Suprapubic skin (tissue), 3 donors: ENCODE measurements around the gene USP36.

Source experiments
- POLR2A ChIP-seq, 2 donors: fragments of 450-650 bp; IDR thresholded peaks; one replicate each; pipeline ENCODE4 v1.6.1; 2017; ENCODE audit warnings: antibody characterized with exemption in 2 of 2, mild to moderate bottlenecking in 2 of 2, moderate library complexity in 2 of 2
- TF ChIP-seq, protein P1 (sequence below), 2 donors: fragments of 200-600 bp in 1 of 2; fragments of 450-650 bp in 1 of 2; sonication (generic) in 1 of 2; IDR thresholded peaks; one replicate each; pipeline ENCODE4 v1.5.1; 2016 to 2019; ENCODE audit warnings: antibody characterized with exemption in 2 of 2, mild to moderate bottlenecking in 1 of 2, moderate library complexity in 1 of 2

DNA sequence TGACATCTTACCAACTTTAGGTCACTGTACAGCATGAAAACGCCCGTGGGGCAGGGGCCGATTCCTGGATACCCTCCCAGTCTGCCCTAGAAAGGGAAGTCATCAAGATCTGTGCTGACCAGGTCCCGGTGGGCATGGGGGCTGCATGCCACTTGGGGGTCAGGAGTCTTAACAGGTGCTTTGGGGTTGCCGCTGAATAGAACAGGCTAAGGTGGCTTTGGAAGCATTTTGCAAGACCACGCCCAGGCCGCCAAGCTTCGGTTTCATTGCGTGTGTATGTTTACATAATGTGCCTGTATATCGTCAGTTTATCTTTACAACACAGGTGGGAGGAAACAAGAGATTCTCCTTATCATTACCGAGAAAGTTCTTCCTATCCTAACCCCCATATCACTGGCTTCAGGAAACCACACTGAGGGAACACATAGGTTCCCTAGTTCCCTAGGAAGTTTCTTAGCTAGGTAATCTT, 13.3 kb upstream of the USP36 start:
- TF ChIP-seq POLR2A (IDR thresholded peaks at IDR 0.05): no peak
- TF ChIP-seq, protein P1, sequence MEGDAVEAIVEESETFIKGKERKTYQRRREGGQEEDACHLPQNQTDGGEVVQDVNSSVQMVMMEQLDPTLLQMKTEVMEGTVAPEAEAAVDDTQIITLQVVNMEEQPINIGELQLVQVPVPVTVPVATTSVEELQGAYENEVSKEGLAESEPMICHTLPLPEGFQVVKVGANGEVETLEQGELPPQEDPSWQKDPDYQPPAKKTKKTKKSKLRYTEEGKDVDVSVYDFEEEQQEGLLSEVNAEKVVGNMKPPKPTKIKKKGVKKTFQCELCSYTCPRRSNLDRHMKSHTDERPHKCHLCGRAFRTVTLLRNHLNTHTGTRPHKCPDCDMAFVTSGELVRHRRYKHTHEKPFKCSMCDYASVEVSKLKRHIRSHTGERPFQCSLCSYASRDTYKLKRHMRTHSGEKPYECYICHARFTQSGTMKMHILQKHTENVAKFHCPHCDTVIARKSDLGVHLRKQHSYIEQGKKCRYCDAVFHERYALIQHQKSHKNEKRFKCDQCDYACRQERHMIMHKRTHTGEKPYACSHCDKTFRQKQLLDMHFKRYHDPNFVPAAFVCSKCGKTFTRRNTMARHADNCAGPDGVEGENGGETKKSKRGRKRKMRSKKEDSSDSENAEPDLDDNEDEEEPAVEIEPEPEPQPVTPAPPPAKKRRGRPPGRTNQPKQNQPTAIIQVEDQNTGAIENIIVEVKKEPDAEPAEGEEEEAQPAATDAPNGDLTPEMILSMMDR (IDR thresholded peaks at IDR 0.05): no peak
